Thymus (tissue), 11 donors: Measurements from ENCODE around the gene CDCA3. TPM values are rescaled to one million over a fixed set of nuclear protein-coding genes. Genes with fewer than 3 reads are reported as not detected.

Source experiments
- DNase-seq, 9 donors: peaks; one replicate each; pipeline ENCODE4 v3.0.0-alpha.2; 2013; ENCODE audit warnings: low spot score in 9 of 9, low read depth in 6 of 9, missing footprints in 1 of 9
- H3K27ac ChIP-seq, 2 donors: one replicate each; pipeline ENCODE4 v1.5.1; 2013; ENCODE audit warnings: control low read depth in 1 of 2, low read depth in 1 of 2, low read length in 1 of 2, mild to moderate bottlenecking in 1 of 2, moderate library complexity in 1 of 2
- H3K27me3 ChIP-seq, 2 donors: one replicate each; pipeline ENCODE4 v1.5.1; 2013; ENCODE audit warnings: low read length in 1 of 2; ENCODE audit not compliant: control insufficient read depth in 2 of 2, insufficient read depth in 1 of 2
- H3K36me3 ChIP-seq, 2 donors: one replicate each; pipeline ENCODE4 v1.5.1; 2013; ENCODE audit warnings: low read length in 1 of 2, mild to moderate bottlenecking in 1 of 2, moderate library complexity in 1 of 2; ENCODE audit not compliant: control insufficient read depth in 2 of 2, insufficient read depth in 2 of 2
- H3K4me1 ChIP-seq, 2 donors: one replicate each; pipeline ENCODE4 v1.5.1; 2013; ENCODE audit warnings: low read length in 2 of 2; ENCODE audit not compliant: control insufficient read depth in 2 of 2, insufficient read depth in 2 of 2
- H3K4me3 ChIP-seq, 2 donors: one replicate each; pipeline ENCODE4 v1.5.1; 2013; ENCODE audit warnings: low read length in 2 of 2, control low read depth in 1 of 2, mild to moderate bottlenecking in 1 of 2
- H3K9me3 ChIP-seq, 2 donors: one replicate each; pipeline ENCODE4 v1.5.1; 2013; ENCODE audit warnings: low read length in 1 of 2, mild to moderate bottlenecking in 1 of 2; ENCODE audit not compliant: control insufficient read depth in 2 of 2, insufficient read depth in 1 of 2
- WGBS: extraction: QIAGEN DNeasy Blood & Tissue Kit; methylation state at CpG from one replicate; pipeline ENCODE4 v1.1.7; 2013; 5-methylcytosine and 5-hydroxymethylcytosine counted together
- polyA plus RNA-seq: library from polyadenylated mRNA; stranded (reverse); fragments of 200-250 nt; gene quantifications from one replicate; pipeline ENCODE4 v1.2.3, GENCODE V29; 2013
- total RNA-seq: library from RNA; stranded (reverse); fragments of 120-200 nt; gene quantifications from one replicate; pipeline ENCODE4 v1.2.4, GENCODE V29; 2013
- donor health status: healthy.

CDCA3 gene
- total and polyA plus RNA-seq, 2 donors, result 5.9 to 44.3 TPM

DNA sequence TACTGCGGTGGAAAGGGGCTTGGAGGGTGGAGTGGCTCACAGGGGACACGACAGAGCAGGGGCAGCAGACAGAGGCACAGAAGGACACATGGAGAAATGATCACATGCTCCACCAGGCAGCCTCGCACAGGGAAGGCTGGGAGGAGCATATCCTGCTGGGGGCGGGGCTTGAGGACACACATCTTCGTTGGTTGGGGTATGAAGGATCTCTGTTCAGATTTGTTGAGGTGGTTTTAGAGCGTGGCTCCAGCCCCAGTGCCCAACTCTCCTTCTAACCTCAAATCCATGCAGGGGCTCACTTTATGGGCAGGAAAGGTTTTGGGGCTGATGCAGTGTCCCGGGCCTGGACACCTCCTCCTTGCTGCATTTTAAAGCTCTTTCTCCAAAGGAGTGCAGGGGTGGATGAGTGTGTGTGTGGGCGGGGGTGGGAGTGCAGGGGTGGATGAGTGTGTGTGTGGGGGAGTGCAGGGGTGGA, 23.6 kb downstream of the CDCA3 start:
- Histone ChIP-seq H3K4me3 (no peak overlapping the region), H3K27me3 (peaks cover 40 to 95% of the 10 kb centered on the region in 2 donors), H3K9me3 (peaks cover 0 to 15% of the 10 kb centered on the region in 2 donors), H3K27ac (no peak overlapping the region), H3K36me3 (no peaks in the 10 kb centered on the region), H3K4me1 (peaks cover 7 to 34% of the 10 kb centered on the region in 2 donors)
- WGBS, result 21% methylated on average over 8 of the region's 8 CpGs
- peak in 3 of 9 donors; percentile 24 to 62 (median 42) for DNase-seq

- no peak overlapping the region for H3K4me3 ChIP-seq
- peaks cover 7 to 40% of the 10 kb centered on the region in 2 donors for H3K4me1 ChIP-seq
- H3K27ac ChIP-seq, result no peak overlapping the region
- WGBS, result 95% methylated on average over 22 of the region's 22 CpGs
- DNase-seq, result no peak
- H3K9me3 ChIP-seq, result peaks cover 0 to 15% of the 10 kb centered on the region in 2 donors
- H3K36me3 ChIP-seq, result no peaks in the 10 kb centered on the region
- peaks cover 40 to 97% of the 10 kb centered on the region in 2 donors for H3K27me3 ChIP-seq
These were observed 24.2 kb downstream of the CDCA3 start for GRCh38 chr12:6826734-6827436.

DNA sequence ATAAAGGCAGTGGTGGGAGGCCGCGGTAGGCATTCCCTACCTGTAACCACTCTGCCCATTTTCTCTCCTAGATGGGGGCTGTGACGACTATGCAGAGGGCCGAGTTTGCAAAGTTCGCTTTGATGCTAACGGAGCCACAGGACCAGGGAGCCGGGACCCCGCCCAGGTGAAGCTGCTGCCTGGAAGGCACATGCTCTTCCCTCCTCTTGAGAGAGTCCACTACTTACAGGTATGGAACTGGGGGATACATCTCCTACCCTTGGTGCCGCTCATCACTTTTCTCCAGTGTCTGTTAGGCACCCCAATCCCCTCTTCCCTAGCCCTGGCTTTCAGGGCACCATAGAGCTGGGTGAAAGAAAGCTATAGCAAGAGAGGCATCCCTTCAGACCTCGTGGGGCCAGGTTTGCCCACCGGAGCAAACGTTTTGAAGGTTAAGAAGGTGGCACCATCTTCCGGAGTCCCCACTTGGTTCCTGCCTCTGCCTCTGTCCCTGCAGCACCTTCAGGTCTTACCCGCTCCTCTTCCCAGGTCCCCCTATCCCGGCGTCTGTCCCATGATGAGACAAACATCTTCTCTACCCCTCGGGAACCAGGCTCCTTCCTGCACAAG, 24.9 kb downstream of the CDCA3 start:
- H3K36me3 ChIP-seq, result no peaks in the 10 kb centered on the region
- no peak overlapping the region for H3K27ac ChIP-seq
- H3K4me3 ChIP-seq, result no peak overlapping the region
- 92% methylated on average over 17 of the region's 17 CpGs for WGBS
- H3K27me3 ChIP-seq, result peaks cover 40 to 97% of the 10 kb centered on the region in 2 donors
- H3K4me1 ChIP-seq, result peaks cover 9 to 47% of the 10 kb centered on the region in 2 donors
- peaks cover 0 to 15% of the 10 kb centered on the region in 2 donors for H3K9me3 ChIP-seq
- no peak for DNase-seq

DNA sequence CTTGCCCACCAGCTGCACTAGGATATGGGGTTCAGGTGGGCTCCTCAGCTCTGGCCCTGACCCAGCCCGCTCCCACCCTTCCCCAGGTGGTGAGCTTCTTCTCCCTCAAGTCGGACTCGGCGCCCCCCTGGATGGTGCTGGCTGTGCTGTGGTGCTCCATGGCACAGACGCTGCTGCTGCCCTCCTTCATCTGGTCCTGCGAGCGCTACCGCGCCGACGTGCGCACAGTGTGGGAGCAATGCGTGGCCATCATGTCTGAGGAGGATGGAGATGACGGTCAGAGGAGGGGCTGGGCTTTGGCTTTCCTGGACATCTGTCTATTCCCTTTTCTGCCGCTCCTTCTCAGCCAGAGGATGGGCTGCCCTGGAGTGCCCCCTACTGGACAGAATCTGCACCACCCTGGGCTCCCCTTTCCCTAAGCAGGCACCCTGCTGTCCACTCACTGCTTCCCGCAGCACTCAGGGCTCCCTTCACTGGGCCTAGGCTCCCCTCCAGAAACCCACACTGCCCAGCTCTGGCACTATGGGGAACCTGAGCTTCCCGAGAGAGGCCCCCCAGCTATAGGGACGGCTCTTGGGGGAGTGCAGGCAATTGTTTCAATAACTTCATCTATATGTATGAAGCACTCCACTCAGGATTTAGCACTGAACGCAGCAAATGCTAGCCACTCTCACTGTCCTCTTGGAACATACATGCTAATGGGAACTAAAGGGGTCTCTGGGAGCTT, 25.5 kb downstream of the CDCA3 start:
- Histone ChIP-seq H3K4me3 (no peak overlapping the region), H3K27ac (no peak overlapping the region), H3K4me1 (peaks cover 13 to 52% of the 10 kb centered on the region in 2 donors), H3K36me3 (peaks cover 0 to 2% of the 10 kb centered on the region in 2 donors), H3K27me3 (peaks cover 36 to 92% of the 10 kb centered on the region in 2 donors), H3K9me3 (peaks cover 0 to 15% of the 10 kb centered on the region in 2 donors)
- WGBS, result 23% methylated on average over 19 of the region's 19 CpGs
- peak; percentile 54 to 88 (median 74) for DNase-seq

DNA sequence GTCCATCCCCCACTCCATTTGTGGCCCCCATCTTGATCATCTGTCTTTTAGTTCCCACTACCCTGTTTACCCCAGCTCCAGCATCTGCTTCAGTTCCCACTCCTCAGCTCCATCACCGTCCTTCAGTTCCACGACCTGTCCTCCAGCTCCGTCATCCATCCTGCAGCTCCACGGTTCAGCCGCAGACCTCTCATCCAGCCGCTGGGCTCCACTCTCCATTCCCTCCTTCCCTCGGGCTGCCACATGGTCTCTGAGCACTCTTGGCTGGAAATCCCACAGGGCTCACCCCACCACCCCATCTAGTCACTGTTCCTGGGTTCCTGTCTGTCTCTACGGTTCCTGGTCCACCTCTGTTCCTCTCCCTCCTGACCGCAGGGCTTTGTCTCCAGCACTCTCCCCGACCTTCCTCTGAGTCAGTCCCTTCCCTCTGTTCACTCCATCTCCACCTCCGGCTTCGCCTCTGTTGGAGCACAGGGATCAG, 26.1 kb downstream of the CDCA3 start:
- Histone ChIP-seq H3K4me3 (no peak overlapping the region), H3K27me3 (peaks cover 30 to 86% of the 10 kb centered on the region in 2 donors), H3K9me3 (peaks cover 0 to 15% of the 10 kb centered on the region in 2 donors), H3K36me3 (peaks cover 0 to 8% of the 10 kb centered on the region in 2 donors), H3K27ac (no peak overlapping the region), H3K4me1 (peaks cover 13 to 58% of the 10 kb centered on the region in 2 donors)
- 78% methylated on average over 12 of the region's 12 CpGs for WGBS
- no peak for DNase-seq

- H3K9me3 ChIP-seq, result peaks cover 0 to 15% of the 10 kb centered on the region in 2 donors
- no peak overlapping the region for H3K4me3 ChIP-seq
- H3K4me1 ChIP-seq, result peaks cover 13 to 57% of the 10 kb centered on the region in 2 donors
- H3K27ac ChIP-seq, result no peak overlapping the region
- H3K27me3 ChIP-seq, result peaks cover 23 to 79% of the 10 kb centered on the region in 2 donors
- DNase-seq, result no peak
- H3K36me3 ChIP-seq, result peaks cover 7 to 15% of the 10 kb centered on the region in 2 donors
- 96% methylated on average over 37 of the region's 37 CpGs for WGBS
These were observed 26.9 kb downstream of the CDCA3 start for GRCh38 chr12:6824085-6824775.

GRCh38 chr12:6823182-6824084, 27.7 kb downstream of the CDCA3 start:
- H3K36me3 ChIP-seq, result peaks cover 14 to 22% of the 10 kb centered on the region in 2 donors
- WGBS, result 93% methylated on average over 12 of the region's 12 CpGs
- H3K27me3 ChIP-seq, result peaks cover 15 to 71% of the 10 kb centered on the region in 2 donors
- DNase-seq, result no peak
- H3K27ac ChIP-seq, result no peak overlapping the region
- no peak overlapping the region for H3K4me3 ChIP-seq
- H3K4me1 ChIP-seq, result peaks cover 6 to 57% of the 10 kb centered on the region in 2 donors
- peaks cover 0 to 15% of the 10 kb centered on the region in 2 donors for H3K9me3 ChIP-seq
